ENCODE measurements around the gene MRAP2.
A peak's percentile ranks its signal among the peaks of the same experiment; 100 is the strongest.
"Not testable (repeated sequence)": the region's sequence is repeated elsewhere in the genome, so short reads cannot be mapped to it uniquely, and the experiment has no call there.

MRAP2 gene

GRCh38 chr6:84074988-84075781 lies 41.6 kb downstream of the MRAP2 start:
- DNase-seq (ENCODE audit: low read depth), result no peak

GRCh38 chr6:84077645-84078044 lies 44.1 kb downstream of the MRAP2 start:
- DNase-seq (ENCODE audit: low read depth), result no peak

GRCh38 chr6:84078335-84078734 lies 44.8 kb downstream of the MRAP2 start:
- DNase-seq (ENCODE audit: low read depth), result no peak

- DNase-seq (ENCODE audit: low read depth), result no peak
Measured at GRCh38 chr6:84081222-84081621, 47.6 kb downstream of the MRAP2 start.

GRCh38 chr6:84082689-84083265 lies 49.2 kb downstream of the MRAP2 start:
- DNase-seq (ENCODE audit: low read depth), result no peak

- not testable (repeated sequence) for DNase-seq (ENCODE audit: low read depth)
Measured at GRCh38 chr6:84084705-84085104, 51.1 kb downstream of the MRAP2 start.

- DNase-seq (ENCODE audit: low read depth), result no peak
Measured at GRCh38 chr6:84086056-84086455, 52.5 kb downstream of the MRAP2 start.

GRCh38 chr6:84086545-84087429 lies 53.2 kb downstream of the MRAP2 start:
- DNase-seq (ENCODE audit: low read depth), result no peak

- DNase-seq (ENCODE audit: low read depth), result no peak
Measured at GRCh38 chr6:84089081-84089480, 55.5 kb downstream of the MRAP2 start.

- no peak for DNase-seq (ENCODE audit: low read depth)
Measured at GRCh38 chr6:84089552-84089951, 56.0 kb downstream of the MRAP2 start.

- no peak for DNase-seq (ENCODE audit: low read depth)
Measured at GRCh38 chr6:84093441-84094435, 60.2 kb downstream of the MRAP2 start.

GRCh38 chr6:84095156-84095555 lies 61.6 kb downstream of the MRAP2 start:
- DNase-seq (ENCODE audit: low read depth), result no peak

GRCh38 chr6:84103029-84103428 lies 69.5 kb downstream of the MRAP2 start:
- peak; percentile 29 for DNase-seq (ENCODE audit: low read depth)

- peak; percentile 2 for DNase-seq (ENCODE audit: low read depth)
Measured at GRCh38 chr6:84105215-84105924, 71.8 kb downstream of the MRAP2 start.

GRCh38 chr6:84107495-84107894 lies 73.9 kb downstream of the MRAP2 start:
- DNase-seq (ENCODE audit: low read depth), result no peak

- not testable (repeated sequence) for DNase-seq (ENCODE audit: low read depth)
Measured at GRCh38 chr6:84111351-84111750, 77.8 kb downstream of the MRAP2 start.

GRCh38 chr6:84114933-84115594 lies 81.5 kb downstream of the MRAP2 start:
- DNase-seq (ENCODE audit: low read depth), result not testable (repeated sequence)

GRCh38 chr6:84118191-84118590 lies 84.6 kb downstream of the MRAP2 start:
- no peak for DNase-seq (ENCODE audit: low read depth)

GRCh38 chr6:84119277-84119676 lies 85.7 kb downstream of the MRAP2 start:
- DNase-seq (ENCODE audit: low read depth), result no peak

- no peak for DNase-seq (ENCODE audit: low read depth)
Measured at GRCh38 chr6:84123186-84123585, 89.6 kb downstream of the MRAP2 start.
